ENCODE results near the gene GAMT.

GAMT gene

GRCh38 chr19:1360126-1360817, 41.1 kb downstream of the GAMT start:
- TF ChIP-seq FOXK2 (IDR thresholded peaks at IDR 0.05) = no peak
- no peak for TF ChIP-seq BHLHE40 (IDR thresholded peaks at IDR 0.05; ENCODE audit: borderline replicate concordance)
- TF ChIP-seq NFRKB (IDR thresholded peaks at IDR 0.05) = no peak
- TF ChIP-seq PKNOX1 (IDR thresholded peaks at IDR 0.05) = no peak
- no peak for TF ChIP-seq SP1 (IDR thresholded peaks at IDR 0.05)
- TF ChIP-seq ZNF384 (IDR thresholded peaks at IDR 0.05) = no peak
- TF ChIP-seq SUZ12 (IDR thresholded peaks at IDR 0.05) = no peak
- no peak for TF ChIP-seq TARDBP (IDR thresholded peaks at IDR 0.05)
- TF ChIP-seq FOXA1 (IDR thresholded peaks at IDR 0.05) = no peak
- TF ChIP-seq LEF1 (IDR thresholded peaks at IDR 0.05; ENCODE audit: borderline replicate concordance) = no peak
- TF ChIP-seq HDGF (IDR thresholded peaks at IDR 0.05; ENCODE audit: borderline replicate concordance) = no peak
- TF ChIP-seq FOXM1 (IDR thresholded peaks at IDR 0.05; ENCODE audit: borderline replicate concordance) = no peak
- no peak for TF ChIP-seq L3MBTL2 (conservative IDR thresholded peaks at IDR 0.05)
- TF ChIP-seq ELF4 (IDR thresholded peaks at IDR 0.05) = no peak
- TF ChIP-seq CTBP1 (IDR thresholded peaks at IDR 0.05; ENCODE audit: borderline replicate concordance) = no peak
- no peak for TF ChIP-seq ARNT (IDR thresholded peaks at IDR 0.05)
- CTCF ChIA-PET = no interaction called here
- POLR2A ChIA-PET = interaction anchor here (1.2 kb wide), 1 partner anchor 91 kb away, joined by 4 read pairs; the partner anchor contains the start of gene CIRBP
- no peak for DNase-seq (ENCODE audit: extremely low spot score)

- DNase-seq (ENCODE audit: extremely low spot score) = no peak
- ChIA-PET CTCF (no interaction called here), POLR2A (interaction anchor here (0.8 kb wide), 1 partner anchor 89 kb away, joined by 3 read pairs; the partner anchor contains the start of gene CIRBP)
- TF ChIP-seq TARDBP (IDR thresholded peaks at IDR 0.05) (no peak), PKNOX1 (IDR thresholded peaks at IDR 0.05) (peak; percentile 51; the same call in 1 of the 2 replicates)
Measured at GRCh38 chr19:1357531-1358109, 43.7 kb downstream of the GAMT start.

- no peak for DNase-seq (ENCODE audit: extremely low spot score)
Measured at GRCh38 chr19:1356508-1356865, 44.9 kb downstream of the GAMT start.

GRCh38 chr19:1355568-1356507, 45.5 kb downstream of the GAMT start:
- DNase-seq (ENCODE audit: extremely low spot score) = no peak

More at GRCh38 chr19:1356508-1356865, 44.9 kb downstream of the GAMT start:
- CTCF ChIA-PET = no interaction called here
- POLR2A ChIA-PET = interaction anchor here (1.6 kb wide), 1 partner anchor 87 kb away, joined by 6 read pairs; the partner anchor contains the start of gene CIRBP
- TF ChIP-seq LEF1 (IDR thresholded peaks at IDR 0.05; ENCODE audit: borderline replicate concordance) (no peak), PKNOX1 (IDR thresholded peaks at IDR 0.05) (no peak), SUZ12 (IDR thresholded peaks at IDR 0.05) (no peak), SP1 (IDR thresholded peaks at IDR 0.05) (no peak), L3MBTL2 (conservative IDR thresholded peaks at IDR 0.05) (no peak), NFRKB (IDR thresholded peaks at IDR 0.05) (no peak), FOXA1 (IDR thresholded peaks at IDR 0.05) (no peak), CTBP1 (IDR thresholded peaks at IDR 0.05; ENCODE audit: borderline replicate concordance) (no peak), BHLHE40 (IDR thresholded peaks at IDR 0.05; ENCODE audit: borderline replicate concordance) (no peak), TARDBP (IDR thresholded peaks at IDR 0.05) (no peak), FOXK2 (IDR thresholded peaks at IDR 0.05) (no peak), FOXM1 (IDR thresholded peaks at IDR 0.05; ENCODE audit: borderline replicate concordance) (no peak), ZNF384 (IDR thresholded peaks at IDR 0.05) (no peak), ELF4 (IDR thresholded peaks at IDR 0.05) (no peak), HDGF (IDR thresholded peaks at IDR 0.05; ENCODE audit: borderline replicate concordance) (no peak), ARNT (IDR thresholded peaks at IDR 0.05) (no peak)

More at GRCh38 chr19:1355568-1356507, 45.5 kb downstream of the GAMT start:
- POLR2A ChIA-PET = interaction anchor here (0.7 to 1.6 kb wide), 2 partner anchors 14 to 87 kb away, joined by 3 to 6 read pairs; partner anchors contain the start of gene CIRBP
- TF ChIP-seq SP1 (IDR thresholded peaks at IDR 0.05) = no peak
- no peak for TF ChIP-seq ZNF384 (IDR thresholded peaks at IDR 0.05)
- no peak for TF ChIP-seq LEF1 (IDR thresholded peaks at IDR 0.05; ENCODE audit: borderline replicate concordance)
- TF ChIP-seq SUZ12 (IDR thresholded peaks at IDR 0.05) = no peak
- TF ChIP-seq ELF4 (IDR thresholded peaks at IDR 0.05) = no peak
- TF ChIP-seq PKNOX1 (IDR thresholded peaks at IDR 0.05) = no peak
- TF ChIP-seq FOXK2 (IDR thresholded peaks at IDR 0.05) = no peak
- TF ChIP-seq TARDBP (IDR thresholded peaks at IDR 0.05) = no peak
- TF ChIP-seq CTBP1 (IDR thresholded peaks at IDR 0.05; ENCODE audit: borderline replicate concordance) = no peak
- TF ChIP-seq L3MBTL2 (conservative IDR thresholded peaks at IDR 0.05) = no peak
- TF ChIP-seq FOXA1 (IDR thresholded peaks at IDR 0.05) = no peak
- no peak for TF ChIP-seq HDGF (IDR thresholded peaks at IDR 0.05; ENCODE audit: borderline replicate concordance)
- CTCF ChIA-PET = no interaction called here
